Ovary (tissue), 9 donors: ENCODE results near the gene C10orf105. TPM values are rescaled to one million over a fixed set of nuclear protein-coding genes. Genes with fewer than 3 reads are reported as not detected.

Source experiments
- DNase-seq, 5 donors: peaks; one replicate each; pipeline ENCODE4 v3.0.0-alpha.2; 2019 to 2020
- H3K27ac ChIP-seq, 2 donors: fragments of 200-600 bp; one replicate each; pipeline versions ENCODE4 v1.5.1 to v1.8.0; 2019 to 2022
- H3K27me3 ChIP-seq: fragments of 200-600 bp; one replicate; pipeline ENCODE4 v1.8.0; 2022
- H3K36me3 ChIP-seq: fragments of 200-600 bp; sonication (generic); one replicate; pipeline ENCODE4 v1.5.1; 2019
- H3K4me1 ChIP-seq: one replicate; pipeline ENCODE4 v1.8.1; 2013; ENCODE audit warnings: mild to moderate bottlenecking, moderate library complexity; ENCODE audit not compliant: insufficient read depth
- H3K4me3 ChIP-seq: fragments of 200-600 bp; sonication (generic); one replicate; pipeline ENCODE4 v1.5.1; 2017
- H3K9me3 ChIP-seq, 2 donors: fragments of 200-600 bp in 1 of 2; sonication (generic) in 1 of 2; one replicate each; pipeline versions ENCODE4 v1.5.1 to v1.8.1; 2013 to 2019; ENCODE audit warnings: mild to moderate bottlenecking in 1 of 2, moderate library complexity in 1 of 2
- CTCF ChIP-seq, 3 donors: fragments of 450-650 bp in 2 of 3; fragments of 200-600 bp in 1 of 3; IDR thresholded peaks; one replicate each; pipeline versions ENCODE4 v1.5.1 to v1.8.0; 2016 to 2022; ENCODE audit warnings: antibody characterized with exemption in 3 of 3, mild to moderate bottlenecking in 1 of 3
- EP300 ChIP-seq: sonication (generic); formaldehyde crosslinking; IDR thresholded peaks from one replicate; pipeline ENCODE4 v1.6.1; 2017; ENCODE audit warnings: antibody characterized with exemption
- POLR2A ChIP-seq: fragments of 450-650 bp; IDR thresholded peaks from one replicate; pipeline ENCODE4 v1.6.1; 2017; ENCODE audit warnings: antibody characterized with exemption, mild to moderate bottlenecking, moderate library complexity
- WGBS, 3 donors: extraction: QIAGEN DNeasy Blood & Tissue Kit in 1 of 3; methylation state at CpG; one replicate each; pipeline versions ENCODE4 v1.1.5 to v1.1.7; 2013 to 2017; 5-methylcytosine and 5-hydroxymethylcytosine counted together
- intact Hi-C, 4 donors: fragments of 100-400 bp; cut with DNase I; formaldehyde crosslinking; loops; one replicate each; pipeline versions ENCODE4 v1.11.0 to v1.15.1; 2022 to 2023
- polyA plus RNA-seq, 2 donors: library from polyadenylated mRNA; stranded (reverse); fragments of 200-250 nt in 1 of 2; fragments of 350-450 nt in 1 of 2; fragmentation: Illumina TruSeq in 1 of 2; extraction: RNeasy Lipid Tissue Mini Kit (QIAGEN cat#74804) in 1 of 2; gene quantifications; one replicate each; pipeline ENCODE4 v1.2.3, GENCODE V29; 2013 to 2014
- total RNA-seq, 7 donors: library from RNA; depleted of rRNA in 2 of 7; stranded (reverse); fragments of >200 nt in 2 of 7; fragmentation: NEBNext Ultra II Directional in 3 of 7; extraction: Animal tissue kit (Norgen Biotek cat#: 25700) in 3 of 7; gene quantifications; one replicate each; pipeline versions ENCODE4 v1.1.0 to v1.2.4, GENCODE V29; 2016 to 2023
- donor health status: DM: no; HTN: no; CAD: no; lungs with moderate emphysema.
- donor health status: DM: no; HTN: no; CAD: no.
- donor health status: Bipolar disorder and iron deficiency.
- donor health status: DM: yes; HTN: yes; CAD: no.
- donor health status: DM: no; HTN: no; CAD: no.
- donor health status: DM: yes; HTN: yes; CAD: no.

Gene C10orf105
- total and polyA plus RNA-seq, 9 donors, result 0.11 to 0.45 (median 0.27) TPM

GRCh38 chr10:71725998-71726579 is 6.5 kb upstream of the C10orf105 start:
- TF ChIP-seq CTCF (IDR thresholded peaks at IDR 0.05) (no peak), EP300 (no peak), POLR2A (no peak)
- Histone ChIP-seq H3K36me3 (no peaks in the 10 kb centered on the region), H3K4me1 (peaks cover 19% of the 10 kb centered on the region), H3K27ac (peak overlapping the region in 1 of 2 donors; percentile 85), H3K27me3 (no peaks in the 10 kb centered on the region), H3K9me3 (no peaks in the 10 kb centered on the region), H3K4me3 (no peak overlapping the region)
- WGBS, 3 donors, result 36 to 45% (median 40%) methylated on average over 4 to 9 of the region's 9 CpGs
- DNase-seq, result no peak
- intact Hi-C loops, result loop anchor here in 1 of 4 donors (5.0 kb wide), 1 partner anchor 46 kb away; the partner anchor contains the start of gene VSIR

DNA sequence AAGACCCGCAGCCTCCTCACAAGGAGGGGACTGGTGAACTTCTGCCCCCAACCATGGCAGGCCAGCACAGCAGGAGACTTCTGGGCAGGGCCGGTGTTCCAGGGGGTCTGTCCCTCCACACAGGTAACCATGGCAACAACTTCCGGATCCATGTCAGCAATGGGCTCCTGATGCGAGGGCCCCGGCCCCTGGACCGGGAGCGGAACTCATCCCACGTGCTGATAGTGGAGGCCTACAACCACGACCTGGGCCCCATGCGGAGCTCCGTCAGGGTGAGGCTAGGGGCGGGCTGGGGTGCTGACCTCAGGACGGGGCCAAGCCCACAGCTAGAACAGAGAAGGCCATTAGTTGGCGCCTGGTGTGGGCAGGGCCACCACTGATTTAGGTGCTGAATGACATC is 5.7 kb upstream of the C10orf105 start:
- WGBS, 3 donors, result 93 to 94% (median 93%) methylated on average over 14 of the region's 14 CpGs
- Histone ChIP-seq H3K36me3 (no peaks in the 10 kb centered on the region), H3K4me3 (no peak overlapping the region), H3K4me1 (peaks cover 21% of the 10 kb centered on the region), H3K9me3 (no peaks in the 10 kb centered on the region), H3K27me3 (no peaks in the 10 kb centered on the region), H3K27ac (peak overlapping the region in 1 of 2 donors; percentile 85)
- intact Hi-C loops, result loop anchor here in 1 of 4 donors (5.0 kb wide), 1 partner anchor 47 kb away; the partner anchor contains the start of gene VSIR
- TF ChIP-seq CTCF (IDR thresholded peaks at IDR 0.05) (no peak), POLR2A (no peak), EP300 (no peak)
- DNase-seq, result no peak

DNA sequence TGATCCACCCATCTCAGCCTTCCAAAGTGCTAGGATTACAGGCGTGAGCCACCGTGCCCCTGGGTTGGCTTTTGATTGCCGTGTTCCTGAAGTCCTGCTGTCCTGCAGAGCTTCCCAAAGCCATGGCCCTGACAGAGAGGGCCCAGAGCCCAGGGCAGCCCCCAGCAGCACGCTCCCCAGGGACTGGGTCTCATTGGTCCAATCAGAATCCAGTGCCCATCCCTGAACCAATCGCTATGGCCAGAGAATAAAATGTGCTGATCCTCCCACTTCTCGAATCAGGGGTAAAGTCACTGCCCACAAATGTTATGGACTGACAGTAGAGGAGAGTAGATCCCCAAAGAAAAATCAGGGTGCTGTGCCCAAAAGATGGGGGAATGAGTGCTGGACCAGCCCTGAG is 5.0 kb upstream of the C10orf105 start:
- no peak for DNase-seq
- Histone ChIP-seq H3K4me3 (no peak overlapping the region), H3K27ac (no peak overlapping the region), H3K9me3 (no peaks in the 10 kb centered on the region), H3K4me1 (peaks cover 27% of the 10 kb centered on the region), H3K27me3 (no peaks in the 10 kb centered on the region), H3K36me3 (no peaks in the 10 kb centered on the region)
- WGBS, 3 donors, result 80 to 93% (median 84%) methylated on average over 6 of the region's 6 CpGs
- intact Hi-C loops, result no loop called here
- TF ChIP-seq POLR2A (no peak), CTCF (IDR thresholded peaks at IDR 0.05) (no peak), EP300 (no peak)

- H3K4me3 ChIP-seq, result no peak overlapping the region
- peaks cover 25% of the 10 kb centered on the region for H3K4me1 ChIP-seq
- intact Hi-C loops, result no loop called here
- H3K36me3 ChIP-seq, result no peaks in the 10 kb centered on the region
- H3K27ac ChIP-seq, result no peak overlapping the region
- H3K9me3 ChIP-seq, result no peaks in the 10 kb centered on the region
- no peak for TF ChIP-seq POLR2A
- no peak for TF ChIP-seq EP300
- TF ChIP-seq CTCF (IDR thresholded peaks at IDR 0.05), result no peak
- no peak for DNase-seq
- H3K27me3 ChIP-seq, result no peaks in the 10 kb centered on the region
- 91% methylated on average over 11 of the region's 11 CpGs for WGBS, 3 donors
Measured at GRCh38 chr10:71723311-71723710, 3.7 kb upstream of the C10orf105 start.
